ENCODE measurements around the gene CACNA1H. TPM values are rescaled to one million over a fixed set of nuclear protein-coding genes. Genes with fewer than 3 reads are reported as not detected.

Gene CACNA1H
- total and polyA plus RNA-seq, 2 of the 4 experiments (the other 2 are of a cell fraction): 1.6 to 5.8 TPM

DNA sequence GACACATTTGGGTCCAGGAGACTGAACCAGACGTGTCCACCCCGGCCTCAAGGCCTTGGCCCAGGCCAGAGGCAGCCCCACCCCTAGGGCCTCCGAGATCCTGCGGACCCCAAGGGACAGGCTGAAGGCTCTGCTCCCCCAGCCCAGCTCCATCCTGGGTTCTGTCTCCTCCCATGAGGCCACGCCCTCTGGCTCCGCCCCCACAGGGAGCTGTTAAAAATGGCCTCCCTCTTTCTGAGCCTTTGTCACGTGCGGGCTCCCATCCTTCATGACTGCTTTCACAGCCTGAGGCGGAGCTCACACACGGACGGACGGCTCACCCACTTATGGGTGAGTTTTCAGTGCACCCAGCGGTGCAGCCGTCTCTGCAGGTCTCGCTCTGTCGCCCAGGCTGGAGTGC is 6.5 kb upstream of the CACNA1H start:
- Histone ChIP-seq H3K79me1 (ENCODE audit: low read depth in 1 of 2, low read length in 2 of 2) (no peaks in the 10 kb centered on the region), H3K4me3 (ENCODE audit: insufficient read depth, low read depth, low read length) (no peak overlapping the region), H3K4ac (ENCODE audit: low read depth, low read length) (no peak overlapping the region), H3K23ac (ENCODE audit: low read depth, low read length) (no peak overlapping the region), H4K5ac (ENCODE audit: low read depth, low read length) (no peak overlapping the region), H3K9me1 (ENCODE audit: insufficient read depth, low read length) (no peaks in the 10 kb centered on the region), H3K4me1 (ENCODE audit: control insufficient read depth, insufficient read depth, low read length) (no peaks in the 10 kb centered on the region), H4K91ac (ENCODE audit: insufficient read depth, low read depth, low read length) (no peak overlapping the region), H2AK5ac (ENCODE audit: low read depth, low read length) (no peak overlapping the region), H3K4me2 (ENCODE audit: low read depth, low read length) (no peak overlapping the region), H2BK120ac (ENCODE audit: low read depth, low read length) (no peak overlapping the region), H3K9ac (ENCODE audit: low read depth, low read length) (no peak overlapping the region), H2AFZ (replicated peaks; ENCODE audit: low read length, poor library complexity) (no peak overlapping the region), H4K8ac (ENCODE audit: low read depth in 2 of 2, low read length in 2 of 2) (no peak overlapping the region), H3K36me3 (ENCODE audit: control insufficient read depth, insufficient read depth, low read length) (no peaks in the 10 kb centered on the region), H3K27me3 (ENCODE audit: control insufficient read depth, insufficient read depth, low read length) (peaks cover 16% of the 10 kb centered on the region), H2BK5ac (ENCODE audit: low read depth, low read length, poor library complexity, severe bottlenecking) (no peak overlapping the region), H3K9me3 (ENCODE audit: control insufficient read depth, insufficient read depth, low read length) (peaks cover 5% of the 10 kb centered on the region; the same call in 1 of the 2 replicates), H3K56ac (ENCODE audit: extremely low read depth, insufficient read depth, low read length) (no peak overlapping the region; the same call in 1 of the 2 replicates), H2BK15ac (ENCODE audit: low read depth, low read length) (no peak overlapping the region), H3K27ac (ENCODE audit: insufficient read depth, low read length) (no peak overlapping the region), H4K20me1 (ENCODE audit: insufficient read depth, low read length) (no peaks in the 10 kb centered on the region), H2BK20ac (ENCODE audit: low read depth, low read length) (no peak overlapping the region), H2AK9ac (replicated peaks; ENCODE audit: low read depth, low read length, poor library complexity) (peak overlapping the region; percentile 50), H3K18ac (ENCODE audit: low read depth, low read length) (no peak overlapping the region), H3K14ac (replicated peaks; ENCODE audit: low read depth, low read length) (no peak overlapping the region)
- no peak for TF ChIP-seq RAD21 (IDR thresholded peaks at IDR 0.05; ENCODE audit: low read length)
- TF ChIP-seq, protein P1, sequence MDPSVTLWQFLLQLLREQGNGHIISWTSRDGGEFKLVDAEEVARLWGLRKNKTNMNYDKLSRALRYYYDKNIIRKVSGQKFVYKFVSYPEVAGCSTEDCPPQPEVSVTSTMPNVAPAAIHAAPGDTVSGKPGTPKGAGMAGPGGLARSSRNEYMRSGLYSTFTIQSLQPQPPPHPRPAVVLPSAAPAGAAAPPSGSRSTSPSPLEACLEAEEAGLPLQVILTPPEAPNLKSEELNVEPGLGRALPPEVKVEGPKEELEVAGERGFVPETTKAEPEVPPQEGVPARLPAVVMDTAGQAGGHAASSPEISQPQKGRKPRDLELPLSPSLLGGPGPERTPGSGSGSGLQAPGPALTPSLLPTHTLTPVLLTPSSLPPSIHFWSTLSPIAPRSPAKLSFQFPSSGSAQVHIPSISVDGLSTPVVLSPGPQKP (IDR thresholded peaks at IDR 0.05; ENCODE audit: borderline replicate concordance, low read depth, low read length): no peak
- TF ChIP-seq CHD1 (IDR thresholded peaks at IDR 0.05; ENCODE audit: low read depth, low read length): no peak
- TF ChIP-seq POLR2A (IDR thresholded peaks at IDR 0.05; ENCODE audit: low read depth, low read length): no peak
- no peak for TF ChIP-seq RCOR1 (IDR thresholded peaks at IDR 0.05; ENCODE audit: insufficient replicate concordance, low read length)
- no peak for TF ChIP-seq MAZ (IDR thresholded peaks at IDR 0.05; ENCODE audit: borderline replicate concordance, low read depth, low read length)
- no peak for TF ChIP-seq FOS (IDR thresholded peaks at IDR 0.05; ENCODE audit: low read depth, low read length)
- no peak for TF ChIP-seq SMC3 (IDR thresholded peaks at IDR 0.05; ENCODE audit: low read depth, low read length)
- no peak for TF ChIP-seq BHLHE40 (IDR thresholded peaks at IDR 0.05; ENCODE audit: low read depth, low read length)
- no peak for TF ChIP-seq MXI1 (IDR thresholded peaks at IDR 0.05; ENCODE audit: borderline replicate concordance, low read depth, low read length)
- TF ChIP-seq, protein P2, sequence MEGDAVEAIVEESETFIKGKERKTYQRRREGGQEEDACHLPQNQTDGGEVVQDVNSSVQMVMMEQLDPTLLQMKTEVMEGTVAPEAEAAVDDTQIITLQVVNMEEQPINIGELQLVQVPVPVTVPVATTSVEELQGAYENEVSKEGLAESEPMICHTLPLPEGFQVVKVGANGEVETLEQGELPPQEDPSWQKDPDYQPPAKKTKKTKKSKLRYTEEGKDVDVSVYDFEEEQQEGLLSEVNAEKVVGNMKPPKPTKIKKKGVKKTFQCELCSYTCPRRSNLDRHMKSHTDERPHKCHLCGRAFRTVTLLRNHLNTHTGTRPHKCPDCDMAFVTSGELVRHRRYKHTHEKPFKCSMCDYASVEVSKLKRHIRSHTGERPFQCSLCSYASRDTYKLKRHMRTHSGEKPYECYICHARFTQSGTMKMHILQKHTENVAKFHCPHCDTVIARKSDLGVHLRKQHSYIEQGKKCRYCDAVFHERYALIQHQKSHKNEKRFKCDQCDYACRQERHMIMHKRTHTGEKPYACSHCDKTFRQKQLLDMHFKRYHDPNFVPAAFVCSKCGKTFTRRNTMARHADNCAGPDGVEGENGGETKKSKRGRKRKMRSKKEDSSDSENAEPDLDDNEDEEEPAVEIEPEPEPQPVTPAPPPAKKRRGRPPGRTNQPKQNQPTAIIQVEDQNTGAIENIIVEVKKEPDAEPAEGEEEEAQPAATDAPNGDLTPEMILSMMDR (conservative IDR thresholded peaks at IDR 0.05; ENCODE audit: low read depth, low read length): no peak
- no peak for TF ChIP-seq NFE2L2 (IDR thresholded peaks at IDR 0.05; ENCODE audit: low read depth, low read length)
- CTCF ChIA-PET: no interaction called here
- DNase-seq: no peak
- ATAC-seq (ENCODE audit: low read depth): no peak
- intact Hi-C loops (cut with micrococcal nuclease) (no loop called here), in situ Hi-C loops (cut with MboI; ENCODE audit: low sequenced_read_pairs) (no loop called here), dilution Hi-C loops (cut with HindIII; ENCODE audit: low sequenced_read_pairs, unreplicated experiment) (no loop called here)
- POLR2A ChIA-PET (ENCODE audit: unreplicated experiment): no interaction called here
- WGBS, 2 experiments (ENCODE audit: extremely low coverage in 2 of 2, insufficient read length in 1 of 2): 86% methylated on average over 8 of the region's 16 CpGs; no CpG with 5 or more reads in 1 of the 2 experiments
- no TSS peak for BruUV-seq (replicated peaks)
